K562 (cell line): ENCODE data around the gene MVD. TPM values are rescaled to one million over a fixed set of nuclear protein-coding genes. Genes with fewer than 3 reads are reported as not detected.

ENCODE experiments used
- NR1H2 ChIP-seq: sonication (generic); formaldehyde crosslinking; IDR thresholded peaks from 2 replicates; pipeline ENCODE4 v1.4.0; 2020; ENCODE audit warnings: mild to moderate bottlenecking, missing genetic modification reagents
- TOE1 ChIP-seq, 2 experiments: fragments of 450-650 bp in 1 of 2; sonication (generic) in 1 of 2; formaldehyde crosslinking in 1 of 2; IDR thresholded peaks; 2 replicates each; pipeline versions ENCODE4 v1.7.1 to v1.8.0; 2016 to 2022; ENCODE audit warnings: borderline replicate concordance in 2 of 2, mild to moderate bottlenecking in 2 of 2, antibody characterized with exemption in 1 of 2, inconsistent platforms in 1 of 2, low read depth in 1 of 2, missing genetic modification reagents in 1 of 2, moderate library complexity in 1 of 2
- ZEB2 ChIP-seq: fragments of 450-650 bp; IDR thresholded peaks from 2 replicates; pipeline ENCODE4 v1.6.1; 2016
- ZFP1 ChIP-seq: fragments of 450-650 bp; formaldehyde crosslinking; IDR thresholded peaks from 2 replicates; pipeline ENCODE4 v1.4.0; 2020; ENCODE audit warnings: mild to moderate bottlenecking, mixed read lengths
- polyA plus RNA-seq, 8 experiments: library from polyadenylated mRNA; depleted of rRNA in 4 of 8; stranded (reverse) in 5 of 8; unstranded in 3 of 8; fragments of >200 nt; fragmentation: Nextera tagmentation in 2 of 8; fragmentation: Illumina TruSeq in 1 of 8; extraction: Ambion mirVana in 2 of 8; extraction: Trizol in 1 of 8; gene quantifications; 2 replicates each; pipeline versions ENCODE4 v1.2.1 to v1.2.3, GENCODE V29; 2011 to 2014; ENCODE audit warnings: inconsistent platforms in 1 of 8, missing spikeins in 1 of 8
- total RNA-seq, 7 experiments: library from RNA; depleted of rRNA in 6 of 7; stranded (reverse); fragments of >200 nt in 6 of 7; fragmentation: Illumina TruSeq in 2 of 7; extraction: Trizol in 2 of 7; gene quantifications; 2 replicates each; pipeline versions ENCODE4 v1.2.1 to v1.2.3, GENCODE V29; 2011 to 2021; ENCODE audit warnings: low replicate concordance in 1 of 7
- TF ChIP-seq, protein P1 (sequence below): sonication (generic); formaldehyde crosslinking; IDR thresholded peaks from 2 replicates; pipeline ENCODE4 v1.8.0; 2022; ENCODE audit warnings: mild to moderate bottlenecking, missing genetic modification reagents
- TF ChIP-seq, protein P2 (sequence below): fragments of 150-350 bp; IDR thresholded peaks from 2 replicates; pipeline ENCODE4 v1.6.1; 2014; ENCODE audit warnings: low read depth, mild to moderate bottlenecking, low read length, borderline replicate concordance

MVD gene
- total and polyA plus RNA-seq, 9 of the 15 experiments (the other 6 are each of a cell fraction or from before 2014, with no cell fraction given) = 12.2 to 141 (median 45.3) TPM

DNA sequence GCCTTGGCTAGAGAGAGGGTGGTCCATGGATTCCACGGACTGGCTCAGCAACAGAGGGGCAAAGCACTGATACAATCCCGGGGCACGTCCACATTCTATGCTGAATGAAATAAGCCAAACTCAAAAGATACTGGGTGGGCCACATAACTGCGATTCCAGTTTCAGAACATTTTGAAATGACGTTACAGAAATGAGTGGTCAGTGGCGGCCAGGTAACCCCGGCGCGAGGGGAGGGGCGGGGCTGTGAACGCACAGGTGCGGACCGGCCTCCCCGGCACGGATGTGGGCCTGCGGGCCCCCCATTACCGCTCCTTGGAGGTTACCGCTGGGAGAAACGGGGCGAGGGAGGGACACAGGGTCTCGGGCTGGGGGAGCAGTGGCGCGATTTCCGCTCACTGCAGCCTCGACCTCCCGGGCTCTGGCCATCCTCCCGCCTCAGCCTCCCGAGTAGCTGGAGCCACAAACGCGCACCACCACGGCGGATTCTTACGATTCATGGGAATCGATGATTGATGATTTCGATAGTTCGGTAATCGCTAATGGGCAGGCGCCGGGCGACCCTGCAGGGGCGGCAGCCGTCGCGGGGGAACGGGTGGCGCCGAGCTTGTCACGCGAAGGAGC, 559 bp downstream of the MVD start (continued):
- TF ChIP-seq, protein P1, sequence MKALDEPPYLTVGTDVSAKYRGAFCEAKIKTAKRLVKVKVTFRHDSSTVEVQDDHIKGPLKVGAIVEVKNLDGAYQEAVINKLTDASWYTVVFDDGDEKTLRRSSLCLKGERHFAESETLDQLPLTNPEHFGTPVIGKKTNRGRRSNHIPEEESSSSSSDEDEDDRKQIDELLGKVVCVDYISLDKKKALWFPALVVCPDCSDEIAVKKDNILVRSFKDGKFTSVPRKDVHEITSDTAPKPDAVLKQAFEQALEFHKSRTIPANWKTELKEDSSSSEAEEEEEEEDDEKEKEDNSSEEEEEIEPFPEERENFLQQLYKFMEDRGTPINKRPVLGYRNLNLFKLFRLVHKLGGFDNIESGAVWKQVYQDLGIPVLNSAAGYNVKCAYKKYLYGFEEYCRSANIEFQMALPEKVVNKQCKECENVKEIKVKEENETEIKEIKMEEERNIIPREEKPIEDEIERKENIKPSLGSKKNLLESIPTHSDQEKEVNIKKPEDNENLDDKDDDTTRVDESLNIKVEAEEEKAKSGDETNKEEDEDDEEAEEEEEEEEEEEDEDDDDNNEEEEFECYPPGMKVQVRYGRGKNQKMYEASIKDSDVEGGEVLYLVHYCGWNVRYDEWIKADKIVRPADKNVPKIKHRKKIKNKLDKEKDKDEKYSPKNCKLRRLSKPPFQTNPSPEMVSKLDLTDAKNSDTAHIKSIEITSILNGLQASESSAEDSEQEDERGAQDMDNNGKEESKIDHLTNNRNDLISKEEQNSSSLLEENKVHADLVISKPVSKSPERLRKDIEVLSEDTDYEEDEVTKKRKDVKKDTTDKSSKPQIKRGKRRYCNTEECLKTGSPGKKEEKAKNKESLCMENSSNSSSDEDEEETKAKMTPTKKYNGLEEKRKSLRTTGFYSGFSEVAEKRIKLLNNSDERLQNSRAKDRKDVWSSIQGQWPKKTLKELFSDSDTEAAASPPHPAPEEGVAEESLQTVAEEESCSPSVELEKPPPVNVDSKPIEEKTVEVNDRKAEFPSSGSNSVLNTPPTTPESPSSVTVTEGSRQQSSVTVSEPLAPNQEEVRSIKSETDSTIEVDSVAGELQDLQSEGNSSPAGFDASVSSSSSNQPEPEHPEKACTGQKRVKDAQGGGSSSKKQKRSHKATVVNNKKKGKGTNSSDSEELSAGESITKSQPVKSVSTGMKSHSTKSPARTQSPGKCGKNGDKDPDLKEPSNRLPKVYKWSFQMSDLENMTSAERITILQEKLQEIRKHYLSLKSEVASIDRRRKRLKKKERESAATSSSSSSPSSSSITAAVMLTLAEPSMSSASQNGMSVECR = peak; percentile 77; the same call in 1 of the 2 replicates
- no peak for TF ChIP-seq TOE1 (IDR thresholded peaks at IDR 0.05; ENCODE audit: borderline replicate concordance)
- TF ChIP-seq TOE1 (CRISPR knock-in tag; IDR thresholded peaks at IDR 0.05; ENCODE audit: borderline replicate concordance, low read depth) = peak; percentile 57; the same call in 1 of the 2 replicates
- peak; percentile 76; the same call in 1 of the 2 replicates for TF ChIP-seq ZEB2
- TF ChIP-seq ZFP1 (CRISPR knock-in tag) = no peak
- TF ChIP-seq, protein P2, sequence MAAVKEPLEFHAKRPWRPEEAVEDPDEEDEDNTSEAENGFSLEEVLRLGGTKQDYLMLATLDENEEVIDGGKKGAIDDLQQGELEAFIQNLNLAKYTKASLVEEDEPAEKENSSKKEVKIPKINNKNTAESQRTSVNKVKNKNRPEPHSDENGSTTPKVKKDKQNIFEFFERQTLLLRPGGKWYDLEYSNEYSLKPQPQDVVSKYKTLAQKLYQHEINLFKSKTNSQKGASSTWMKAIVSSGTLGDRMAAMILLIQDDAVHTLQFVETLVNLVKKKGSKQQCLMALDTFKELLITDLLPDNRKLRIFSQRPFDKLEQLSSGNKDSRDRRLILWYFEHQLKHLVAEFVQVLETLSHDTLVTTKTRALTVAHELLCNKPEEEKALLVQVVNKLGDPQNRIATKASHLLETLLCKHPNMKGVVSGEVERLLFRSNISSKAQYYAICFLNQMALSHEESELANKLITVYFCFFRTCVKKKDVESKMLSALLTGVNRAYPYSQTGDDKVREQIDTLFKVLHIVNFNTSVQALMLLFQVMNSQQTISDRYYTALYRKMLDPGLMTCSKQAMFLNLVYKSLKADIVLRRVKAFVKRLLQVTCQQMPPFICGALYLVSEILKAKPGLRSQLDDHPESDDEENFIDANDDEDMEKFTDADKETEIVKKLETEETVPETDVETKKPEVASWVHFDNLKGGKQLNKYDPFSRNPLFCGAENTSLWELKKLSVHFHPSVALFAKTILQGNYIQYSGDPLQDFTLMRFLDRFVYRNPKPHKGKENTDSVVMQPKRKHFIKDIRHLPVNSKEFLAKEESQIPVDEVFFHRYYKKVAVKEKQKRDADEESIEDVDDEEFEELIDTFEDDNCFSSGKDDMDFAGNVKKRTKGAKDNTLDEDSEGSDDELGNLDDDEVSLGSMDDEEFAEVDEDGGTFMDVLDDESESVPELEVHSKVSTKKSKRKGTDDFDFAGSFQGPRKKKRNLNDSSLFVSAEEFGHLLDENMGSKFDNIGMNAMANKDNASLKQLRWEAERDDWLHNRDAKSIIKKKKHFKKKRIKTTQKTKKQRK = no peak
- peak; percentile 12; the same call in 1 of the 2 replicates for TF ChIP-seq NR1H2 (CRISPR knock-in tag)
